GM12878 (cell line): ENCODE data around the gene ILKAP. TPM values are rescaled to one million over a fixed set of nuclear protein-coding genes. Genes with fewer than 3 reads are reported as not detected.

ENCODE experiments used
- ATAC-seq: fragments of 200-7000 bp; cut with Tn5 transposase; 3 replicates; pipeline ENCODE4 v1.9.1; 2020; ENCODE audit warnings: mild to moderate bottlenecking, moderate library complexity
- BruUV-seq: library from RNA; stranded (reverse); fragments of 400-500 nt; replicated peaks from 2 replicates; lab custom pipeline; 2021; lab: Mats Ljungman, UMichigan
- CTCF ChIA-PET: fragments of 300-600 bp; sonication (Branson Sonifier 250); formaldehyde crosslinking; extraction: SDS; loops from one replicate; lab custom pipeline; 2021; ENCODE audit warnings: inconsistent platforms; lab: Yijun Ruan, JAX
- POLR2A ChIA-PET: fragments of 350-600 bp; formaldehyde crosslinking; extraction: SDS; loops from one replicate; lab custom pipeline; 2021; ENCODE audit warnings: inconsistent platforms; lab: Charles Lee
- RAD21 ChIA-PET: fragments of 300-600 bp; sonication (Branson Sonifier 250); formaldehyde crosslinking; loops from one replicate; lab custom pipeline; 2023; ENCODE audit warnings: antibody characterized with exemption; ENCODE audit not compliant: unreplicated experiment; lab: Charles Lee
- SMC1A ChIA-PET: fragments of 300-600 bp; sonication (Branson Sonifier 250); formaldehyde crosslinking; loops from one replicate; lab custom pipeline; 2023; ENCODE audit not compliant: unreplicated experiment, uncharacterized antibody; lab: Charles Lee
- DNase-seq: peaks from one replicate; pipeline ENCODE4 v3.0.0-alpha.2; 2011; ENCODE audit warnings: low read depth, low spot score
- FAIRE-seq: peaks from 3 replicates; lab custom pipeline; 2011; peaks lifted over from hg19 to GRCh38; lab: Jason Lieb, UNC
- H2AFZ ChIP-seq: 2 replicates; pipeline ENCODE4 v1.6.0; 2011; ENCODE audit warnings: low read depth, low read length, control low read depth; ENCODE audit not compliant: control insufficient read depth
- H3K27ac ChIP-seq: 2 replicates; pipeline ENCODE4 v1.5.1; 2011; ENCODE audit warnings: control low read depth; ENCODE audit not compliant: control insufficient read depth, insufficient read depth
- H3K27me3 ChIP-seq, 2 experiments: replicated peaks in 1 of 2; 2 replicates each; pipeline versions ENCODE4 v1.6.0 to v1.6.1; 2011; ENCODE audit warnings: low read length in 1 of 2; ENCODE audit not compliant: control insufficient read depth in 2 of 2, insufficient read depth in 2 of 2
- H3K36me3 ChIP-seq, 2 experiments: 2 replicates each; pipeline ENCODE4 v1.5.1; 2011; ENCODE audit warnings: low read length in 1 of 2; ENCODE audit not compliant: control insufficient read depth in 2 of 2, insufficient read depth in 2 of 2
- H3K4me1 ChIP-seq: 2 replicates; pipeline ENCODE4 v1.6.1; 2011; ENCODE audit warnings: mild to moderate bottlenecking, low read length, moderate library complexity, mixed read lengths; ENCODE audit not compliant: control insufficient read depth, insufficient read depth
- H3K4me2 ChIP-seq: 2 replicates; pipeline ENCODE4 v1.6.0; 2011; ENCODE audit warnings: control low read depth; ENCODE audit not compliant: control insufficient read depth, insufficient read depth
- H3K4me3 ChIP-seq: fragments of 200-600 bp; sonication (generic); 2 replicates; pipeline ENCODE4 v1.5.1; 2016
- H3K79me2 ChIP-seq: 2 replicates; pipeline ENCODE4 v1.6.0; 2011; ENCODE audit warnings: low read length; ENCODE audit not compliant: control insufficient read depth, insufficient read depth
- H3K9ac ChIP-seq: 2 replicates; pipeline ENCODE4 v1.8.0; 2011; ENCODE audit warnings: low read length, control low read depth, mixed read lengths; ENCODE audit not compliant: control insufficient read depth, insufficient read depth
- H3K9me3 ChIP-seq: replicated peaks from 3 replicates; pipeline ENCODE4 v1.5.1; 2011; ENCODE audit warnings: mild to moderate bottlenecking, low read length; ENCODE audit not compliant: control insufficient read depth, insufficient read depth
- H4K20me1 ChIP-seq: 2 replicates; pipeline ENCODE4 v1.6.0; 2011; ENCODE audit not compliant: control insufficient read depth, insufficient read depth
- ELK1 ChIP-seq: IDR thresholded peaks from 2 replicates; pipeline ENCODE4 v1.6.1; 2012; ENCODE audit warnings: low read depth, low read length, improper control_type of control experiment
- FOXK2 ChIP-seq: fragments of 450-650 bp; IDR thresholded peaks from 2 replicates; pipeline ENCODE4 v1.6.1; 2017; ENCODE audit warnings: mild to moderate bottlenecking, moderate library complexity
- GABPA ChIP-seq: IDR thresholded peaks from 2 replicates; pipeline ENCODE4 v1.6.1; 2014; ENCODE audit warnings: antibody characterized with exemption, low read depth, mild to moderate bottlenecking, inconsistent platforms
- IKZF1 ChIP-seq: fragments of 450-650 bp; conservative IDR thresholded peaks from 2 replicates; pipeline ENCODE4 v1.6.1; 2017; ENCODE audit warnings: antibody characterized with exemption, mild to moderate bottlenecking
- MTA2 ChIP-seq: fragments of 450-650 bp; IDR thresholded peaks from 2 replicates; pipeline ENCODE4 v1.6.1; 2016; ENCODE audit warnings: low read depth, mild to moderate bottlenecking, moderate library complexity
- NR2C2 ChIP-seq: IDR thresholded peaks from 2 replicates; pipeline ENCODE4 v1.6.1; 2011; ENCODE audit warnings: borderline replicate concordance, low read depth; ENCODE audit not compliant: control insufficient read depth, insufficient read length
- RCOR1 ChIP-seq: conservative IDR thresholded peaks from 2 replicates; pipeline ENCODE4 v1.6.1; 2012; ENCODE audit warnings: low read depth, low read length, improper control_type of control experiment
- SIN3A ChIP-seq: IDR thresholded peaks from 2 replicates; pipeline ENCODE4 v1.6.1; 2012; ENCODE audit warnings: low read depth, low read length, improper control_type of control experiment
- SMC3 ChIP-seq: IDR thresholded peaks from 2 replicates; pipeline ENCODE4 v1.6.1; 2011; ENCODE audit warnings: low read length, improper control_type of control experiment, borderline replicate concordance
- WRNIP1 ChIP-seq: IDR thresholded peaks from 2 replicates; pipeline ENCODE4 v1.6.1; 2011; ENCODE audit warnings: low read depth, low read length, improper control_type of control experiment, borderline replicate concordance
- YBX1 ChIP-seq: fragments of 450-650 bp; IDR thresholded peaks from 2 replicates; pipeline ENCODE4 v1.6.1; 2016; ENCODE audit warnings: antibody characterized with exemption
- ZNF24 ChIP-seq: fragments of 450-650 bp; IDR thresholded peaks from 2 replicates; pipeline ENCODE4 v1.6.1; 2017; ENCODE audit warnings: antibody characterized with exemption, mild to moderate bottlenecking
- ZSCAN29 ChIP-seq: fragments of 450-650 bp; IDR thresholded peaks from 2 replicates; pipeline ENCODE4 v1.6.1; 2017; ENCODE audit warnings: mild to moderate bottlenecking, moderate library complexity
- WGBS: methylation state at CpG from one replicate; pipeline ENCODE4 v1.1.6; 2016; ENCODE audit warnings: low lambda C conversion rate; ENCODE audit not compliant: insufficient replicate concordance, insufficient coverage; ENCODE audit errors: missing lambda C conversion rate; 5-methylcytosine and 5-hydroxymethylcytosine counted together
- in situ Hi-C: fragments of 300-500 bp; cut with MboI; formaldehyde crosslinking; loops from 9 replicates; pipeline ENCODE4 v1.14.3; 2018; ENCODE audit warnings: mixed read lengths
- intact Hi-C: fragments of 100-400 bp; cut with micrococcal nuclease; formaldehyde crosslinking; loops from one replicate; pipeline ENCODE4 v1.14.2; 2022; ENCODE audit not compliant: unreplicated experiment
- polyA plus RNA-seq, 11 experiments: library from polyadenylated mRNA; depleted of rRNA in 4 of 11; unstranded in 6 of 11; stranded (reverse) in 5 of 11; fragments of >200 nt; fragmentation: Nextera tagmentation in 4 of 11; fragmentation: Illumina TruSeq in 1 of 11; extraction: Ambion mirVana in 4 of 11; extraction: Trizol in 1 of 11; gene quantifications; 1 replicate in 1 of 11; 2 replicates in 10 of 11; pipeline versions ENCODE4 v1.2.1 to v1.2.3, GENCODE V29; 2011 to 2016; ENCODE audit warnings: inconsistent platforms in 2 of 11, missing spikeins in 2 of 11, low read depth in 1 of 11
- total RNA-seq, 4 experiments: library from RNA; depleted of rRNA in 3 of 4; stranded (reverse); fragments of >200 nt in 3 of 4; fragmentation: Illumina TruSeq in 1 of 4; extraction: Trizol in 1 of 4; gene quantifications; 2 replicates each; pipeline versions ENCODE4 v1.2.1 to v1.2.3, GENCODE V29; 2013 to 2021
- TF ChIP-seq, protein P1 (sequence below): fragments of 450-650 bp; IDR thresholded peaks from 2 replicates; pipeline ENCODE4 v1.6.1; 2017; ENCODE audit warnings: borderline replicate concordance

Gene ILKAP
- total and polyA plus RNA-seq, 10 of the 15 experiments (the other 5 are each of a cell fraction or from before 2014, with no cell fraction given), result 4.2 to 65.3 (median 37.3) TPM

GRCh38 chr2:238250896-238251295, 47.4 kb upstream of the ILKAP start:
- in situ Hi-C loops (no loop called here), intact Hi-C loops (no loop called here)
- no peak for FAIRE-seq
- H3K4me3 ChIP-seq, result no peak overlapping the region
- no peak for ATAC-seq
- CTCF ChIA-PET, result interaction anchor here (2.7 kb wide), 1 partner anchor 13 kb away, joined by 8 read pairs; no protein-coding TSS in a partner anchor
- no peak overlapping the region for H2AFZ ChIP-seq
- TF ChIP-seq SMC3, result no peak
- no peak for TF ChIP-seq ZNF24
- TF ChIP-seq IKZF1, result no peak
- TF ChIP-seq SIN3A, result no peak
- TF ChIP-seq MTA2, result no peak
- no peak for TF ChIP-seq YBX1
- no peak for TF ChIP-seq NR2C2
- TF ChIP-seq FOXK2, result no peak
- TF ChIP-seq GABPA, result no peak
- TF ChIP-seq, protein P1, sequence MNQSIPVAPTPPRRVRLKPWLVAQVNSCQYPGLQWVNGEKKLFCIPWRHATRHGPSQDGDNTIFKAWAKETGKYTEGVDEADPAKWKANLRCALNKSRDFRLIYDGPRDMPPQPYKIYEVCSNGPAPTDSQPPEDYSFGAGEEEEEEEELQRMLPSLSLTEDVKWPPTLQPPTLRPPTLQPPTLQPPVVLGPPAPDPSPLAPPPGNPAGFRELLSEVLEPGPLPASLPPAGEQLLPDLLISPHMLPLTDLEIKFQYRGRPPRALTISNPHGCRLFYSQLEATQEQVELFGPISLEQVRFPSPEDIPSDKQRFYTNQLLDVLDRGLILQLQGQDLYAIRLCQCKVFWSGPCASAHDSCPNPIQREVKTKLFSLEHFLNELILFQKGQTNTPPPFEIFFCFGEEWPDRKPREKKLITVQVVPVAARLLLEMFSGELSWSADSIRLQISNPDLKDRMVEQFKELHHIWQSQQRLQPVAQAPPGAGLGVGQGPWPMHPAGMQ, result no peak
- TF ChIP-seq RCOR1, result no peak
- TF ChIP-seq ELK1, result no peak
- no peak for TF ChIP-seq ZSCAN29
- no peak for TF ChIP-seq WRNIP1
- no peaks in the 10 kb centered on the region for H3K9me3 ChIP-seq
- no peak overlapping the region for H3K4me2 ChIP-seq
- BruUV-seq, result no TSS peak
- no peaks in the 10 kb centered on the region for H4K20me1 ChIP-seq
- no peak for DNase-seq
- H3K4me1 ChIP-seq, result no peaks in the 10 kb centered on the region
- no peak overlapping the region for H3K9ac ChIP-seq
- SMC1A ChIA-PET, result interaction anchor here (1.6 kb wide), 1 partner anchor 12 kb away, joined by 4 read pairs; no protein-coding TSS in a partner anchor
- H3K27me3 ChIP-seq, result no peaks in the 10 kb centered on the region
- 76% methylated on average over 7 of the region's 7 CpGs for WGBS
- POLR2A ChIA-PET, result no interaction called here
- RAD21 ChIA-PET, result no interaction called here
- no peaks in the 10 kb centered on the region for H3K79me2 ChIP-seq
- no peak overlapping the region for H3K27ac ChIP-seq
- H3K36me3 ChIP-seq, result peaks cover 0 to 11% of the 10 kb centered on the region in 2 experiments; a peak in 3 of 4 replicates
